Endothelial cell of umbilical vein (primary cell): ENCODE data around the gene FARP1. TPM values are rescaled to one million over a fixed set of nuclear protein-coding genes. Genes with fewer than 3 reads are reported as not detected.

Experiments used
- BruUV-seq: library from RNA; stranded (reverse); fragments of 400-500 nt; replicated peaks from 2 replicates; lab custom pipeline; 2021; lab: Mats Ljungman, UMichigan
- CTCF ChIA-PET: fragments of 300-600, 350-600 bp; sonication (Branson Sonifier 250); formaldehyde crosslinking; loops from one replicate; lab custom pipeline; 2021; ENCODE audit warnings: antibody characterized with exemption, inconsistent platforms; lab: Charles Lee
- POLR2A ChIA-PET: fragments of 300-600, 350-600 bp; sonication (Branson Sonifier 250); formaldehyde crosslinking; loops from one replicate; lab custom pipeline; 2021; ENCODE audit warnings: antibody characterized with exemption, inconsistent platforms; lab: Charles Lee
- DNase-seq: peaks from one replicate; pipeline ENCODE4 v3.0.0-alpha.2; 2011; ENCODE audit warnings: low read depth, low spot score
- FAIRE-seq: peaks from 2 replicates; lab custom pipeline; 2011; peaks lifted over from hg19 to GRCh38; lab: Jason Lieb, UNC
- H2AFZ ChIP-seq: 2 replicates; pipeline ENCODE4 v1.6.0; 2012; ENCODE audit warnings: low read depth, low read length, control low read depth, inconsistent platforms
- H3K27ac ChIP-seq: 2 replicates; pipeline ENCODE4 v1.5.1; 2011; ENCODE audit warnings: low read depth, mild to moderate bottlenecking, control low read depth, low read length, moderate library complexity; ENCODE audit not compliant: insufficient read depth
- H3K27me3 ChIP-seq, 2 experiments: 2 replicates each; pipeline versions ENCODE4 v1.6.0 to v1.6.1; 2011; ENCODE audit warnings: low read length in 2 of 2, mixed read lengths in 1 of 2; ENCODE audit not compliant: control insufficient read depth in 2 of 2, insufficient read depth in 2 of 2
- H3K36me3 ChIP-seq, 2 experiments: 2 replicates in 1 of 2; 3 replicates in 1 of 2; pipeline ENCODE4 v1.5.1; 2011; ENCODE audit warnings: low read length in 2 of 2, mild to moderate bottlenecking in 1 of 2, moderate library complexity in 1 of 2; ENCODE audit not compliant: control insufficient read depth in 2 of 2, insufficient read depth in 2 of 2; ENCODE audit errors: extremely low read depth in 1 of 2
- H3K4me1 ChIP-seq: 3 replicates; pipeline ENCODE4 v1.5.1; 2011; ENCODE audit warnings: mild to moderate bottlenecking, low read length; ENCODE audit not compliant: control insufficient read depth, insufficient read depth; ENCODE audit errors: extremely low read depth
- H3K4me2 ChIP-seq: 2 replicates; pipeline ENCODE4 v1.6.1; 2011; ENCODE audit warnings: low read length, control low read depth, mixed read lengths; ENCODE audit not compliant: insufficient read depth
- H3K4me3 ChIP-seq, 3 experiments: fragments of 200-600 bp in 1 of 3; sonication (generic), shearing (Covaris generic) in 1 of 3; replicated peaks in 1 of 3; 2 replicates each; pipeline ENCODE4 v1.5.1; 2011 to 2016; ENCODE audit warnings: control low read depth in 3 of 3, low read length in 3 of 3, mild to moderate bottlenecking in 2 of 3, inconsistent platforms in 1 of 3, low read depth in 1 of 3, moderate library complexity in 1 of 3; ENCODE audit not compliant: insufficient read depth in 1 of 3
- H3K79me2 ChIP-seq: 2 replicates; pipeline ENCODE4 v1.6.0; 2012; ENCODE audit warnings: low read length, inconsistent platforms; ENCODE audit not compliant: control insufficient read depth, insufficient read depth
- H3K9ac ChIP-seq: replicated peaks from 2 replicates; pipeline ENCODE3; 2011; ENCODE audit warnings: low read length, control low read depth; ENCODE audit not compliant: insufficient read depth; ENCODE audit errors: extremely low read depth
- H3K9me1 ChIP-seq: replicated peaks from 3 replicates; pipeline ENCODE4 v1.6.0; 2011; ENCODE audit warnings: mild to moderate bottlenecking, low read length; ENCODE audit not compliant: control insufficient read depth, insufficient read depth; ENCODE audit errors: extremely low read depth
- H3K9me3 ChIP-seq: replicated peaks from 2 replicates; pipeline ENCODE4 v1.5.1; 2012; ENCODE audit warnings: low read length, inconsistent platforms; ENCODE audit not compliant: control insufficient read depth, insufficient read depth
- H4K20me1 ChIP-seq: replicated peaks from 2 replicates; pipeline ENCODE3; 2011; ENCODE audit warnings: mild to moderate bottlenecking, low read length; ENCODE audit not compliant: control insufficient read depth, insufficient read depth; ENCODE audit errors: extremely low read depth
- EZH2 ChIP-seq: IDR thresholded peaks from 2 replicates; pipeline ENCODE4 v1.6.1; 2012; ENCODE audit warnings: borderline replicate concordance, low read depth, mild to moderate bottlenecking, moderate library complexity, low read length, inconsistent platforms; ENCODE audit not compliant: severe bottlenecking
- FOS ChIP-seq: IDR thresholded peaks from 2 replicates; pipeline ENCODE4 v1.6.1; 2011; ENCODE audit warnings: mild to moderate bottlenecking, low read length, moderate library complexity, borderline replicate concordance; ENCODE audit not compliant: insufficient read depth
- GATA2 ChIP-seq: IDR thresholded peaks from 2 replicates; pipeline ENCODE4 v1.7.0; 2011; ENCODE audit warnings: low read depth, mild to moderate bottlenecking, moderate library complexity, mixed read lengths, low read length; ENCODE audit not compliant: insufficient read length, insufficient read depth
- JUN ChIP-seq: IDR thresholded peaks from 2 replicates; pipeline ENCODE4 v1.6.1; 2011; ENCODE audit warnings: borderline replicate concordance, low read depth; ENCODE audit not compliant: insufficient read length, insufficient read depth
- MYC ChIP-seq: IDR thresholded peaks from one replicate; pipeline ENCODE4 v1.6.1; 2011; ENCODE audit warnings: mild to moderate bottlenecking, low read depth, low read length
- POLR2A ChIP-seq: IDR thresholded peaks from 2 replicates; pipeline ENCODE4 v1.6.1; 2012; ENCODE audit warnings: low read depth, mild to moderate bottlenecking, control low read depth, low read length
- POLR2AphosphoS5 ChIP-seq: IDR thresholded peaks from 2 replicates; pipeline ENCODE4 v1.6.1; 2012; ENCODE audit warnings: low read depth, mild to moderate bottlenecking, control low read depth, low read length, moderate library complexity; ENCODE audit not compliant: insufficient read depth
- dilution Hi-C: fragments of 300-500 bp; cut with MboI; formaldehyde crosslinking; loops from one replicate; pipeline ENCODE4 v1.15.0; 2019; ENCODE audit warnings: low sequenced_read_pairs; ENCODE audit not compliant: extremely low pct_ligation_motif_present
- intact Hi-C: fragments of 100-400 bp; cut with micrococcal nuclease; formaldehyde crosslinking; loops from one replicate; pipeline ENCODE4 v1.10.0; 2022
- polyA plus RNA-seq, 4 experiments: library from polyadenylated mRNA; depleted of rRNA in 3 of 4; stranded (reverse) in 3 of 4; unstranded in 1 of 4; fragments of >200 nt; gene quantifications; 2 replicates each; pipeline versions ENCODE4 v1.2.1 to v1.2.3, GENCODE V29; 2011 to 2012; ENCODE audit warnings: missing spikeins in 1 of 4
- total RNA-seq: library from RNA; stranded (reverse); gene quantifications from 2 replicates; pipeline ENCODE4 v1.2.3, GENCODE V29; 2021
- TF ChIP-seq, protein P1 (sequence below), 2 donors: IDR thresholded peaks; 1 replicate in 1 of 2; 2 replicates in 1 of 2; pipeline ENCODE4 v1.5.1; 2011; ENCODE audit warnings: low read length in 2 of 2, mild to moderate bottlenecking in 2 of 2, moderate library complexity in 2 of 2, control low read depth in 1 of 2, inconsistent platforms in 1 of 2, low read depth in 1 of 2; ENCODE audit not compliant: insufficient read depth in 1 of 2; ENCODE audit errors: extremely low read depth in 1 of 2
- TF ChIP-seq, protein P2 (sequence below): IDR thresholded peaks from 2 replicates; pipeline ENCODE4 v1.6.1; 2011; ENCODE audit not compliant: insufficient read depth, insufficient read length

FARP1 gene
- total and polyA plus RNA-seq, 2 donors (not counting 3 experiments of a cell fraction or from before 2014, with no cell fraction given) = 19.0 to 77.7 TPM

DNA sequence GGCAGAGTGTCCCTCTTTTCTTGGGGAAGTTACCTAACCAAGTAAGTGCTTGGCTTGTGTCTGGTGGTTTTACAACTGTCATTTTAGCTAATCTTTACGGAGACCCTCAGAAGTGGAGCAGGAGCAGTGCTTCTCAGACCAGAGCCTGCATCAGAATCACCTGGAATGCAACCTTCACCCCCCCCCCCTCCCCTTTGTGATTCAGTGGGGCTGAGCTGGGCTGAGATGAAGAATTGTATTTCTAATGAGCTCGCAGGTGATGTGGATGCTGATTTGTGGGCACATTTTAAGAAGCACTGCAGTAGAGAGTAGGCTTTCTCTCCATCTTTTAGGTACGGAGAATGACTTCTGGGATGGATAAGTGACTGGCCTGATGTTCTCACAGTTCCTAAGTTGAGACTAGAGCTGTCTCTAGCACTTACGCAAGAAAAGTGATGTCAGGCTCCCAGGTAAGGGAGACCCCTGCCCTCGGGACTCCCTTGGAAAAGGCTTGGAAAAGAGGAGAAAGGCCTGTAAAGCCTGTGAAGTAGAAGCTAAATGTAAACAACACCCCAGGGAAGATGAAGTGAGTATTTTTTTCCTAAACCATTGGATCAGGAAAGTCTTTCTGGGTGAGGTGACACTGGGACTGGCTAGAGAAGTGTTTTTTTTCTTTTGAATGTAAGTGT lies 57.5 kb downstream of the FARP1 start:
- BruUV-seq = no TSS peak
- H4K20me1 ChIP-seq = no peaks in the 10 kb centered on the region
- no peak overlapping the region for H3K4me3 ChIP-seq
- H3K36me3 ChIP-seq = no peaks in the 10 kb centered on the region
- H3K4me1 ChIP-seq = no peaks in the 10 kb centered on the region
- dilution Hi-C loops (no loop called here), intact Hi-C loops (no loop called here)
- H3K9me1 ChIP-seq = no peaks in the 10 kb centered on the region
- H3K27ac ChIP-seq = no peak overlapping the region
- FAIRE-seq (no peak), DNase-seq (no peak)
- no peaks in the 10 kb centered on the region for H3K27me3 ChIP-seq
- H3K79me2 ChIP-seq = peaks cover 1% of the 10 kb centered on the region
- no peak overlapping the region for H3K4me2 ChIP-seq
- POLR2A ChIA-PET = no interaction called here
- TF ChIP-seq EZH2 (no peak), POLR2AphosphoS5 (no peak), POLR2A (no peak), FOS (no peak), JUN (no peak), GATA2 (no peak), MYC (no peak)
- TF ChIP-seq, protein P1, sequence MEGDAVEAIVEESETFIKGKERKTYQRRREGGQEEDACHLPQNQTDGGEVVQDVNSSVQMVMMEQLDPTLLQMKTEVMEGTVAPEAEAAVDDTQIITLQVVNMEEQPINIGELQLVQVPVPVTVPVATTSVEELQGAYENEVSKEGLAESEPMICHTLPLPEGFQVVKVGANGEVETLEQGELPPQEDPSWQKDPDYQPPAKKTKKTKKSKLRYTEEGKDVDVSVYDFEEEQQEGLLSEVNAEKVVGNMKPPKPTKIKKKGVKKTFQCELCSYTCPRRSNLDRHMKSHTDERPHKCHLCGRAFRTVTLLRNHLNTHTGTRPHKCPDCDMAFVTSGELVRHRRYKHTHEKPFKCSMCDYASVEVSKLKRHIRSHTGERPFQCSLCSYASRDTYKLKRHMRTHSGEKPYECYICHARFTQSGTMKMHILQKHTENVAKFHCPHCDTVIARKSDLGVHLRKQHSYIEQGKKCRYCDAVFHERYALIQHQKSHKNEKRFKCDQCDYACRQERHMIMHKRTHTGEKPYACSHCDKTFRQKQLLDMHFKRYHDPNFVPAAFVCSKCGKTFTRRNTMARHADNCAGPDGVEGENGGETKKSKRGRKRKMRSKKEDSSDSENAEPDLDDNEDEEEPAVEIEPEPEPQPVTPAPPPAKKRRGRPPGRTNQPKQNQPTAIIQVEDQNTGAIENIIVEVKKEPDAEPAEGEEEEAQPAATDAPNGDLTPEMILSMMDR (IDR thresholded peaks at IDR 0.05; ENCODE audit: extremely low read depth in 1 of 2, insufficient read depth in 1 of 2, low read depth in 1 of 2, low read length in 2 of 2) = no peak
- TF ChIP-seq, protein P2, sequence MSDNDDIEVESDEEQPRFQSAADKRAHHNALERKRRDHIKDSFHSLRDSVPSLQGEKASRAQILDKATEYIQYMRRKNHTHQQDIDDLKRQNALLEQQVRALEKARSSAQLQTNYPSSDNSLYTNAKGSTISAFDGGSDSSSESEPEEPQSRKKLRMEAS = no peak
- H3K9ac ChIP-seq = no peak overlapping the region
- CTCF ChIA-PET = interaction anchor here (0.7 kb wide), 1 partner anchor 473 kb away, joined by 3 read pairs; no protein-coding TSS in a partner anchor
- no peaks in the 10 kb centered on the region for H3K9me3 ChIP-seq
- no peak overlapping the region for H2AFZ ChIP-seq
